ENCODE data around the gene BHLHA9.

BHLHA9 gene

GRCh38 chr17:1226308-1226707, 43.9 kb upstream of the BHLHA9 start:
- Histone ChIP-seq H3K4me1 (peaks cover 6% of the 10 kb centered on the region), H3K79me2 (no peaks in the 10 kb centered on the region), H3K4me2 (ENCODE audit: low read length) (no peak overlapping the region), H3K36me3 (ENCODE audit: control insufficient read depth, insufficient read depth, low read length) (no peaks in the 10 kb centered on the region), H3K9me3 (ENCODE audit: control insufficient read depth, low read length) (no peaks in the 10 kb centered on the region), H3K27me3 (ENCODE audit: control insufficient read depth, insufficient read depth, low read length) (no peaks in the 10 kb centered on the region), H3K9ac (no peak overlapping the region), H2AFZ (no peak overlapping the region), H3K4me3 (ENCODE audit: low read depth, low read length) (no peak overlapping the region), H3K27ac (no peak overlapping the region)
- TF ChIP-seq CTCF (IDR thresholded peaks at IDR 0.05) = no peak

DNA sequence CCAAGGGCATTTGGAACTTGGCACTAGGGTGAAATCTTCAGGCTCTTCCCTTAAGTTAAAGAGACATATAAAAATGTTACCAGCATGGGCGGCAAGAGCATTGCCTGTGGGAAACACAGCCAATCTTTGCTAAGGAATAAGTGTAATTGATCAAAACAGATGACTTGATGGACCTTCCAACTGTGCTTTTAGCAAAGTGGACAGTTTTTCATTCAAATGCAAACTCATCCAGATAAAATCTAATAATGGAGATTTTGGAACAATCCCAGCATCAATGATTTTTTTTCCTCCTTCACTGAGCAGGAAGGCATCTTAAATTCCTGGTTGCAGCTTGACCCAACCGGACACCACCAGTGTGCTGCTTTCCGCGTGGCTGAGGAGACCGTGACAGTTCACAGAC, 42.9 kb upstream of the BHLHA9 start:
- no peaks in the 10 kb centered on the region for H3K79me2 ChIP-seq
- H3K9ac ChIP-seq = no peak overlapping the region
- no peak for TF ChIP-seq CTCF (IDR thresholded peaks at IDR 0.05)
- no peak overlapping the region for H3K4me3 ChIP-seq (ENCODE audit: low read depth, low read length)
- no peak overlapping the region for H2AFZ ChIP-seq
- H3K4me1 ChIP-seq = peaks cover 6% of the 10 kb centered on the region
- H3K27me3 ChIP-seq (ENCODE audit: control insufficient read depth, insufficient read depth, low read length) = no peaks in the 10 kb centered on the region
- no peaks in the 10 kb centered on the region for H3K9me3 ChIP-seq (ENCODE audit: control insufficient read depth, low read length)
- peak overlapping the region; percentile 73 for H3K4me2 ChIP-seq (ENCODE audit: low read length)
- no peak overlapping the region for H3K27ac ChIP-seq
- no peaks in the 10 kb centered on the region for H3K36me3 ChIP-seq (ENCODE audit: control insufficient read depth, insufficient read depth, low read length)

- peak overlapping the region; percentile 47 for H3K4me3 ChIP-seq (ENCODE audit: low read depth, low read length)
- no peaks in the 10 kb centered on the region for H3K27me3 ChIP-seq (ENCODE audit: control insufficient read depth, insufficient read depth, low read length)
- peak overlapping the region; percentile 73 for H3K4me2 ChIP-seq (ENCODE audit: low read length)
- no peak overlapping the region for H3K27ac ChIP-seq
- H3K4me1 ChIP-seq = peaks cover 6% of the 10 kb centered on the region
- no peak for TF ChIP-seq CTCF (IDR thresholded peaks at IDR 0.05)
- H3K9ac ChIP-seq = no peak overlapping the region
- no peaks in the 10 kb centered on the region for H3K79me2 ChIP-seq
- H3K9me3 ChIP-seq (ENCODE audit: control insufficient read depth, low read length) = no peaks in the 10 kb centered on the region
- H2AFZ ChIP-seq = peak overlapping the region; percentile 15
- no peaks in the 10 kb centered on the region for H3K36me3 ChIP-seq (ENCODE audit: control insufficient read depth, insufficient read depth, low read length)
These were observed 42.1 kb upstream of the BHLHA9 start for GRCh38 chr17:1227917-1228780.

DNA sequence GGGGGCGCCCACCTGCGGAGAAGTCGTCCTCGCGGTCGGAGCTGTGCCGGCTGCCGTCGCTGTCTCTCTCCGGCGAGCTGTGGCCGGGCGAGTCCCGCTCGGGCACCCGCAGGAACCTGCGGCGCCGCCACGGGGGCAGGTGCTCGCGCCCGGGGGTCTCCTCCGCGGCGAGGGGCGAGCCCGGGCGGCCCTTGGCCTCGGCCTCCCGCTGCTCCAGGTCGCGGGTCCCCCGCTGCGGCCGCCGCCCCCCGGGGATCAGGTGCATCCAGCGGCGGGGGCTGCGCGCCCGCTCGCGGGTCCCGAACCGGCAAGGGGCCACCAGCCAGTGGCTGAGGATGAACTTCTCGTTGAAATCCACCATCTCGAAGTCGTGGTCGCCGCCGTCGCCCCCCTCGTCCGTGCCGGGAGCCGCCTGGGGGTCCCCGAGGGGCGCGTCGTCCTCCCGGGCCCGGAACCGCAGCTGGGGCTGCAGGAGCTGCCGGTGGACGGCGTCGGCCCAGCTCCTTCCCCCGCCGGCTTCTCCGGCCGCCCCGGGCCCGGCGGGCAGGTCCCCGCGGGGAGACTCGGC, 41.4 kb upstream of the BHLHA9 start:
- Histone ChIP-seq H3K36me3 (ENCODE audit: control insufficient read depth, insufficient read depth, low read length) (no peaks in the 10 kb centered on the region), H3K9me3 (ENCODE audit: control insufficient read depth, low read length) (no peaks in the 10 kb centered on the region), H3K4me1 (peaks cover 6% of the 10 kb centered on the region), H2AFZ (no peak overlapping the region), H3K27ac (no peak overlapping the region), H3K79me2 (no peaks in the 10 kb centered on the region), H3K27me3 (ENCODE audit: control insufficient read depth, insufficient read depth, low read length) (no peaks in the 10 kb centered on the region), H3K9ac (no peak overlapping the region), H3K4me3 (ENCODE audit: low read depth, low read length) (peak overlapping the region; percentile 72), H3K4me2 (ENCODE audit: low read length) (peak overlapping the region; percentile 73)
- TF ChIP-seq CTCF (IDR thresholded peaks at IDR 0.05) = no peak
